HEK293 (cell line): ENCODE results near the gene STARD9.

Source experiments
- CTCF ChIP-seq: fragments of 450-650 bp; formaldehyde crosslinking; IDR thresholded peaks from 2 replicates; pipeline ENCODE4 v1.5.1; 2016; ENCODE audit warnings: missing biosample characterization, missing genetic modification characterization
- ZBTB1 ChIP-seq: fragments of 450-650 bp; formaldehyde crosslinking; IDR thresholded peaks from 2 replicates; pipeline ENCODE4 v1.5.1; 2016; ENCODE audit warnings: missing biosample characterization, missing genetic modification characterization
- ZNF10 ChIP-seq: fragments of 450-650 bp; formaldehyde crosslinking; IDR thresholded peaks from 2 replicates; pipeline ENCODE4 v1.5.1; 2017; ENCODE audit warnings: missing biosample characterization, missing genetic modification characterization
- ZNF248 ChIP-seq: fragments of 450-650 bp; formaldehyde crosslinking; IDR thresholded peaks from 2 replicates; pipeline ENCODE4 v1.5.1; 2017; ENCODE audit warnings: missing biosample characterization, missing genetic modification characterization
- ZNF274 ChIP-seq, 2 experiments: fragments of 200-500 bp in 1 of 2; fragments of 450-650 bp in 1 of 2; sonication (Bioruptor generic) in 1 of 2; formaldehyde crosslinking in 1 of 2; IDR thresholded peaks; 2 replicates each; pipeline versions ENCODE4 v1.5.1 to v1.6.1; 2014 to 2016; ENCODE audit warnings: borderline replicate concordance in 1 of 2, inconsistent platforms in 1 of 2, low read length in 1 of 2, missing biosample characterization in 1 of 2, missing genetic modification characterization in 1 of 2
- ZNF280D ChIP-seq: fragments of 450-650 bp; formaldehyde crosslinking; IDR thresholded peaks from 2 replicates; pipeline ENCODE4 v1.5.1; 2016; ENCODE audit warnings: missing biosample characterization, missing genetic modification characterization
- ZNF626 ChIP-seq: fragments of 450-650 bp; sonication (Bioruptor Pico); formaldehyde crosslinking; IDR thresholded peaks from 2 replicates; pipeline ENCODE4 v1.5.1; 2018; ENCODE audit warnings: missing biosample characterization, missing genetic modification characterization, inconsistent platforms
- ZNF747 ChIP-seq: fragments of 450-650 bp; formaldehyde crosslinking; IDR thresholded peaks from 2 replicates; pipeline ENCODE4 v1.5.1; 2016; ENCODE audit warnings: missing biosample characterization, missing genetic modification characterization
- TF ChIP-seq, protein P1 (sequence below): fragments of 450-650 bp; formaldehyde crosslinking; IDR thresholded peaks from 2 replicates; pipeline ENCODE4 v1.5.1; 2016; ENCODE audit warnings: missing biosample characterization, missing genetic modification characterization
- TF ChIP-seq, protein P2 (sequence below): fragments of 450-650 bp; formaldehyde crosslinking; IDR thresholded peaks from 2 replicates; pipeline ENCODE4 v1.5.1; 2017; ENCODE audit warnings: missing biosample characterization, mild to moderate bottlenecking, missing genetic modification characterization, moderate library complexity

DNA sequence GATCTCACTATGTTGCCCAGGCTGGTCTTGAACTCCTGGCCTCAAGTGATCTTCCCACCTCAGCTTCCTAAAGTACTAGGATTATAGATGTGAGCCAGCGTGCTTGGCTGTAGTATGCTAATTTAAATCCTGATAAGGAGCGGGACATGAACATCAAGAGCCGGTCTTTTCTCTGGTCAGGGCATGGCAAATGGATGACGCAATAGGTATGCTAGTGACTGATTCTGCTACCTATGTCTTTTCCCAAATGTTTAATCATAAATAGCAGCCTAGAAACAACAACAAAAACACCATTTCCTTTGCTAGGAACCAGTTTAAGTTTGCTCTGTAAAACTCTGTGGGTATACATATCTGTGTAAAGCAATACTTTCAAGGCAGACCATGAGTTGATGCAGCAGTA lies 64.7 kb downstream of the STARD9 start:
- TF ChIP-seq, protein P1, sequence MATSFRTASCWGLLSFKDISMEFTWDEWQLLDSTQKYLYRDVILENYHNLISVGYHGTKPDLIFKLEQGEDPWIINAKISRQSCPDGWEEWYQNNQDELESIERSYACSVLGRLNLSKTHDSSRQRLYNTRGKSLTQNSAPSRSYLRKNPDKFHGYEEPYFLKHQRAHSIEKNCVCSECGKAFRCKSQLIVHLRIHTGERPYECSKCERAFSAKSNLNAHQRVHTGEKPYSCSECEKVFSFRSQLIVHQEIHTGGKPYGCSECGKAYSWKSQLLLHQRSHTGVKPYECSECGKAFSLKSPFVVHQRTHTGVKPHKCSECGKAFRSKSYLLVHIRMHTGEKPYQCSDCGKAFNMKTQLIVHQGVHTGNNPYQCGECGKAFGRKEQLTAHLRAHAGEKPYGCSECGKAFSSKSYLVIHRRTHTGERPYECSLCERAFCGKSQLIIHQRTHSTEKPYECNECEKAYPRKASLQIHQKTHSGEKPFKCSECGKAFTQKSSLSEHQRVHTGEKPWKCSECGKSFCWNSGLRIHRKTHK = no peak
- TF ChIP-seq CTCF (tag by site-specific recombination) = no peak
- no peak for TF ChIP-seq ZNF274 (IDR thresholded peaks at IDR 0.05; ENCODE audit: low read length)
- TF ChIP-seq ZNF274 (tag by site-specific recombination; IDR thresholded peaks at IDR 0.05; ENCODE audit: borderline replicate concordance) = no peak
- TF ChIP-seq ZNF747 (tag by site-specific recombination) = no peak
- TF ChIP-seq ZNF10 (tag by site-specific recombination) = no peak
- TF ChIP-seq ZNF626 (tag by site-specific recombination) = no peak
- TF ChIP-seq ZBTB1 = no peak
- TF ChIP-seq, protein P2, sequence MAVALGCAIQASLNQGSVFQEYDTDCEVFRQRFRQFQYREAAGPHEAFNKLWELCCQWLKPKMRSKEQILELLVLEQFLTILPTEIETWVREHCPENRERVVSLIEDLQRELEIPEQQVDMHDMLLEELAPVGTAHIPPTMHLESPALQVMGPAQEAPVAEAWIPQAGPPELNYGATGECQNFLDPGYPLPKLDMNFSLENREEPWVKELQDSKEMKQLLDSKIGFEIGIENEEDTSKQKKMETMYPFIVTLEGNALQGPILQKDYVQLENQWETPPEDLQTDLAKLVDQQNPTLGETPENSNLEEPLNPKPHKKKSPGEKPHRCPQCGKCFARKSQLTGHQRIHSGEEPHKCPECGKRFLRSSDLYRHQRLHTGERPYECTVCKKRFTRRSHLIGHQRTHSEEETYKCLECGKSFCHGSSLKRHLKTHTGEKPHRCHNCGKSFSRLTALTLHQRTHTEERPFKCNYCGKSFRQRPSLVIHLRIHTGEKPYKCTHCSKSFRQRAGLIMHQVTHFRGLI = no peak
- TF ChIP-seq ZNF280D (tag by site-specific recombination) = no peak
- TF ChIP-seq ZNF248 (tag by site-specific recombination) = no peak
